ENCODE results near the gene LCE1B.

The LCE1B gene, protein sequence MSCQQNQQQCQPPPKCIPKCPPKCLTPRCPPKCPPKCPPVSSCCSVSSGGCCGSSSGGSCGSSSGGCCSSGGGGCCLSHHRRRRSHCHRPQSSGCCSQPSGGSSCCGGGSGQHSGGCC

GRCh38 chr1:152811671-152812070, at the start of gene LCE1B:
LCE1B (plus strand) TSS chr1:152811971; CDS start chr1:152812447, 476 bp downstream.
- H3K36me3 ChIP-seq (ENCODE audit: control insufficient read depth in 5 of 5, insufficient read depth in 5 of 5, low read length in 5 of 5): no peaks in the 10 kb centered on the region
- no peaks in the 10 kb centered on the region for H3K27me3 ChIP-seq (ENCODE audit: control insufficient read depth in 5 of 5, insufficient read depth in 4 of 5, low read length in 5 of 5)
- H3K4me3 ChIP-seq (ENCODE audit: low read depth in 1 of 5, low read length in 5 of 5): no peak within 1 kb of the TSS
- no peaks in the 10 kb centered on the region for H3K4me1 ChIP-seq (ENCODE audit: control insufficient read depth in 5 of 5, insufficient read depth in 5 of 5, low read length in 5 of 5)
- H3K9ac ChIP-seq (ENCODE audit: low read length in 5 of 5): no peak within 1 kb of the TSS
- H3K9me3 ChIP-seq (ENCODE audit: control insufficient read depth in 5 of 5, low read length in 5 of 5): no peaks in the 10 kb centered on the region
- no peak within 1 kb of the TSS for H3K27ac ChIP-seq (ENCODE audit: low read depth, low read length)

DNA sequence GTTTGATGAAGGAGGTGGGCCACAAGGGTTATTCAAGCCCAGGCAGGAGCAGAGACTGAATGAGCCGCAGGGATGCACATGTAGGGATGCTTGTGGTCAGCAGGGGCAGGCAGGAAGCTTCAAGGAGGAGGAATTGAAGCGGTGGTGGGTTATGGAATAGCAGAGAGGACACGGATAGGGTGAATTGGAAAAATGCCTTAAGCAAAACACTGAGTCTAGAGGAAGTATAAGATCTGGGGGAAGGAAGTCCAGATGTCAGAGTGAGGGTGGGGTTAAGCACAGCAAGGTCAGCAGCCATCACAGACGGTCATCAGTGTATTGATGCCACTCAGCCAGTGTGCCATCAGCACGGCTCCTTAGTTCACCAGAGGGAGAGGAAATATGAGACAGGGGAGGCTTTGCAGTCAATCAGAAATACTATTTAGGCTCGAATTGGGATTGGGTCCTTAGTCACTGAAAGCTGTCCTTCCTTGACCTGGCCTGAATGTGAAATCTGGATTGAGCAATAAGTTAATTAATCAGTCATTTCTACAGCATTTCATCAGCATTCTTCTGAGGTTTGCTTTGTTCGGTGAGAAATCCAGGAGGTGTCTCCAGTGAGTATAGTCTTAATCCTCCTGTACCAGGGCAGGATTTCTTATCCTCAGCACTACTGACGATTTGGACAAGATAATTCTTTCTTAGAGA, 42.8 kb upstream of the LCE1B start:
- Histone ChIP-seq H3K9me3 (ENCODE audit: control insufficient read depth in 5 of 5, low read length in 5 of 5) (no peaks in the 10 kb centered on the region), H3K4me1 (ENCODE audit: control insufficient read depth in 5 of 5, insufficient read depth in 5 of 5, low read length in 5 of 5) (no peaks in the 10 kb centered on the region), H3K27me3 (ENCODE audit: control insufficient read depth in 5 of 5, insufficient read depth in 4 of 5, low read length in 5 of 5) (no peaks in the 10 kb centered on the region), H3K36me3 (ENCODE audit: control insufficient read depth in 5 of 5, insufficient read depth in 5 of 5, low read length in 5 of 5) (no peaks in the 10 kb centered on the region), H3K9ac (ENCODE audit: low read length in 5 of 5) (no peak overlapping the region), H3K27ac (ENCODE audit: low read depth, low read length) (no peak overlapping the region), H3K4me3 (ENCODE audit: low read depth in 1 of 5, low read length in 5 of 5) (no peak overlapping the region)

DNA sequence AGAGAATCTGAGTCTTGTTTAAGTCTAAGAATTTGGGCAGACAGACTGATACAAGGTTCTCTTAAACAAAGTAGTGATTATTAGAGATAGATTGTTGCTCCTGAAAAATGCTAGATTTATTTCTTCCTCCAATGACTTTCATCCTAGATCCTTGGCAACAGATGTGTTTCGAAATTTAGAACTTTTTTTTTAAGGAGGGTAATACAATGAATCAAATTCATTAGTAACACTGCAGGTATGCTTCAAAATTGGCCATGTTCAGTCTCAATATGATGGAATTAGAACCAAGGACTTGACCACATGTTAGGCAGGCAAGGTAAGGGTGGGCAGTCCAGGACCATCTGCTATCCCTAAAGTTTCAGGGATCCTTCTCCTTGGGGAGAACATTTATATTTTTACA, 41.4 kb upstream of the LCE1B start:
- Histone ChIP-seq H3K4me1 (ENCODE audit: control insufficient read depth in 5 of 5, insufficient read depth in 5 of 5, low read length in 5 of 5) (no peaks in the 10 kb centered on the region), H3K27ac (ENCODE audit: low read depth, low read length) (no peak overlapping the region), H3K27me3 (ENCODE audit: control insufficient read depth in 5 of 5, insufficient read depth in 4 of 5, low read length in 5 of 5) (no peaks in the 10 kb centered on the region), H3K9me3 (ENCODE audit: control insufficient read depth in 5 of 5, low read length in 5 of 5) (no peaks in the 10 kb centered on the region), H3K9ac (ENCODE audit: low read length in 5 of 5) (no peak overlapping the region), H3K36me3 (ENCODE audit: control insufficient read depth in 5 of 5, insufficient read depth in 5 of 5, low read length in 5 of 5) (no peaks in the 10 kb centered on the region), H3K4me3 (ENCODE audit: low read depth in 1 of 5, low read length in 5 of 5) (no peak overlapping the region)

DNA sequence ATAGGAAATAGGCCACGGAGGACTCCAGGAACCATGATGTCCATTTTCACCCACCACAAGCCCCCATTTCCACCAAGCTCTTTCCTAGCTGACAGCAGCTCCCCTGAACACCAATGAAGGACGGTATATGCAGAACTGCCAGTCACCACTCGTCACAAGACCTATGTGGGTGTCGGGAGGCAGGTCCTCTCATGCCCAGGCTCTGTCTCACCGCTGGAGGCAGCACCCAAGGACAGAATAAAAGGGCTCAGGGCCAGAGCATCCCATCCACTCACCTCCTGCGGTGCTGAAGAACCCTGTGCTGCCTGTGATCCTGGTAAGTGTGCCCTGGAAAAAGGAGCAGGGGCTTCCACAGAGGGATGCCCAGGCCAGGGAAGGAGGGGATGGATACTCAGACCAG, 36.9 kb upstream of the LCE1B start, which contains the start of gene LCE1F:
LCE1F (plus strand) TSS at position 266 of the 400 bp plus-strand sequence. CDS start 1,232 bp downstream, outside the sequence.
- no peak within 1 kb of the TSS for H3K27ac ChIP-seq (ENCODE audit: low read depth, low read length)
- peaks cover 0 to 3% (median 0%) of the 10 kb centered on the region in 5 donors for H3K9me3 ChIP-seq (ENCODE audit: control insufficient read depth in 5 of 5, low read length in 5 of 5)
- no peak within 1 kb of the TSS for H3K9ac ChIP-seq (ENCODE audit: low read length in 5 of 5)
- H3K27me3 ChIP-seq (ENCODE audit: control insufficient read depth in 5 of 5, insufficient read depth in 4 of 5, low read length in 5 of 5): peaks cover 0 to 8% (median 0%) of the 10 kb centered on the region in 5 donors
- no peaks in the 10 kb centered on the region for H3K4me1 ChIP-seq (ENCODE audit: control insufficient read depth in 5 of 5, insufficient read depth in 5 of 5, low read length in 5 of 5)
- H3K36me3 ChIP-seq (ENCODE audit: control insufficient read depth in 5 of 5, insufficient read depth in 5 of 5, low read length in 5 of 5): no peaks in the 10 kb centered on the region
- no peak within 1 kb of the TSS for H3K4me3 ChIP-seq (ENCODE audit: low read depth in 1 of 5, low read length in 5 of 5)

DNA sequence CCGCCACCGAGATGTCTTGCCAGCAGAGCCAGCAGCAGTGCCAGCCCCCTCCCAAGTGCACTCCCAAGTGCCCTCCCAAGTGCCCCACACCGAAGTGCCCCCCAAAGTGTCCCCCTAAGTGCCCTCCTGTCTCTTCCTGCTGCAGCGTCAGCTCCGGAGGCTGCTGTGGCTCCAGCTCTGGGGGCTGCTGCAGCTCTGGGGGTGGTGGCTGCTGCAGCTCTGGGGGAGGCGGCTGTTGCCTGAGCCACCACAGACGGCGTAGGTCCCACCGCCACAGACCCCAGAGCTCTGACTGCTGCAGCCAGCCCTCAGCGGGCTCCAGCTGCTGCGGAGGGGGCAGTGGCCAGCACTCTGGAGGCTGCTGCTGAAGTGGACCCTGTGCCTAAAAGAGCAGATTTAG, 35.4 kb upstream of the LCE1B start:
- Histone ChIP-seq H3K9ac (ENCODE audit: low read length in 5 of 5) (no peak overlapping the region), H3K4me1 (ENCODE audit: control insufficient read depth in 5 of 5, insufficient read depth in 5 of 5, low read length in 5 of 5) (no peaks in the 10 kb centered on the region), H3K9me3 (ENCODE audit: control insufficient read depth in 5 of 5, low read length in 5 of 5) (peaks cover 0 to 3% (median 0%) of the 10 kb centered on the region in 5 donors), H3K36me3 (ENCODE audit: control insufficient read depth in 5 of 5, insufficient read depth in 5 of 5, low read length in 5 of 5) (no peaks in the 10 kb centered on the region), H3K27ac (ENCODE audit: low read depth, low read length) (no peak overlapping the region), H3K4me3 (ENCODE audit: low read depth in 1 of 5, low read length in 5 of 5) (no peak overlapping the region), H3K27me3 (ENCODE audit: control insufficient read depth in 5 of 5, insufficient read depth in 4 of 5, low read length in 5 of 5) (peaks cover 0 to 8% (median 0%) of the 10 kb centered on the region in 5 donors)

DNA sequence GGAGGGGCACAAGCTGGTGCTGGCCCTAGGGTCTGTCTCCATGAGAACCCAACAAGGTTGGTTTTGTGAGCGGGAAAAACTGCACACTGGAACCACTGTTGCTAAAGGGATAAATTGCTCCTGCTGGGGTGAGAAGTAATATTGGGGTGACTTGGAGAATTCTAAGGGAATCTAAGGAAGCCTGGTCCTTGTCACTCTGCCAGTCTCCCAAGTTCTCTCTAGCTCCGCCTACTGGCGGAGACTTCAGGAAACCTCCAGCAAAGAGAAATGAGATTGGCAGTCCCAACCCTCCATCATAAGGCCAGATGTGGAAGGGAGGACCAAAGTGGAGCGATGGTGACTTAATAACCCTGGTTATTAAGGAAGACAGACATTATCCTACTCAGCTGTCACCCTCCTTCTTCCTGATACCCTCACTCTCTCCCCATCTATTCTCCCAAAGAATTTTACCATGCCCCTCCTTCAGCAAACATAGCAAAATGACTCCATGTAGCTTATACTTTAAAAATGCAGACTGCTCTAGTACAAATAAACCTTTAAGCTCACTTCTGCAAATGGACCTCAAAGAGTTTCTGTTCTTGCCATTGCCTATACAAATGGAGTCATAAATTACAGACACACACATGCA, 34.1 kb upstream of the LCE1B start:
- H3K9ac ChIP-seq (ENCODE audit: low read length in 5 of 5): no peak overlapping the region
- H3K27ac ChIP-seq (ENCODE audit: low read depth, low read length): no peak overlapping the region
- peaks cover 0 to 3% (median 0%) of the 10 kb centered on the region in 5 donors for H3K9me3 ChIP-seq (ENCODE audit: control insufficient read depth in 5 of 5, low read length in 5 of 5)
- peaks cover 0 to 8% (median 0%) of the 10 kb centered on the region in 5 donors for H3K27me3 ChIP-seq (ENCODE audit: control insufficient read depth in 5 of 5, insufficient read depth in 4 of 5, low read length in 5 of 5)
- H3K4me1 ChIP-seq (ENCODE audit: control insufficient read depth in 5 of 5, insufficient read depth in 5 of 5, low read length in 5 of 5): no peaks in the 10 kb centered on the region
- no peak overlapping the region for H3K4me3 ChIP-seq (ENCODE audit: low read depth in 1 of 5, low read length in 5 of 5)
- no peaks in the 10 kb centered on the region for H3K36me3 ChIP-seq (ENCODE audit: control insufficient read depth in 5 of 5, insufficient read depth in 5 of 5, low read length in 5 of 5)

GRCh38 chr1:152783095-152783494, 28.7 kb upstream of the LCE1B start:
- Histone ChIP-seq H3K4me3 (ENCODE audit: low read depth in 1 of 5, low read length in 5 of 5) (no peak overlapping the region), H3K9me3 (ENCODE audit: control insufficient read depth in 5 of 5, low read length in 5 of 5) (no peaks in the 10 kb centered on the region), H3K27ac (ENCODE audit: low read depth, low read length) (no peak overlapping the region), H3K4me1 (ENCODE audit: control insufficient read depth in 5 of 5, insufficient read depth in 5 of 5, low read length in 5 of 5) (no peaks in the 10 kb centered on the region), H3K27me3 (ENCODE audit: control insufficient read depth in 5 of 5, insufficient read depth in 4 of 5, low read length in 5 of 5) (peaks cover 0 to 12% (median 4%) of the 10 kb centered on the region in 5 donors), H3K9ac (ENCODE audit: low read length in 5 of 5) (no peak overlapping the region), H3K36me3 (ENCODE audit: control insufficient read depth in 5 of 5, insufficient read depth in 5 of 5, low read length in 5 of 5) (no peaks in the 10 kb centered on the region)

GRCh38 chr1:152786077-152786476, 25.7 kb upstream of the LCE1B start, which contains the start of gene LCE1E:
LCE1E (plus strand) TSS chr1:152786257; CDS start chr1:152787300, 1,043 bp downstream.
- Histone ChIP-seq H3K36me3 (ENCODE audit: control insufficient read depth in 5 of 5, insufficient read depth in 5 of 5, low read length in 5 of 5) (no peaks in the 10 kb centered on the region), H3K9me3 (ENCODE audit: control insufficient read depth in 5 of 5, low read length in 5 of 5) (no peaks in the 10 kb centered on the region), H3K9ac (ENCODE audit: low read length in 5 of 5) (no peak within 1 kb of the TSS), H3K27me3 (ENCODE audit: control insufficient read depth in 5 of 5, insufficient read depth in 4 of 5, low read length in 5 of 5) (peaks cover 0 to 12% (median 4%) of the 10 kb centered on the region in 5 donors), H3K4me1 (ENCODE audit: control insufficient read depth in 5 of 5, insufficient read depth in 5 of 5, low read length in 5 of 5) (no peaks in the 10 kb centered on the region), H3K27ac (ENCODE audit: low read depth, low read length) (no peak within 1 kb of the TSS), H3K4me3 (ENCODE audit: low read depth in 1 of 5, low read length in 5 of 5) (no peak within 1 kb of the TSS)

- no peak overlapping the region for H3K4me3 ChIP-seq (ENCODE audit: low read depth in 1 of 5, low read length in 5 of 5)
- H3K27me3 ChIP-seq (ENCODE audit: control insufficient read depth in 5 of 5, insufficient read depth in 4 of 5, low read length in 5 of 5): peaks cover 0 to 8% (median 0%) of the 10 kb centered on the region in 5 donors
- no peak overlapping the region for H3K27ac ChIP-seq (ENCODE audit: low read depth, low read length)
- H3K4me1 ChIP-seq (ENCODE audit: control insufficient read depth in 5 of 5, insufficient read depth in 5 of 5, low read length in 5 of 5): no peaks in the 10 kb centered on the region
- no peaks in the 10 kb centered on the region for H3K9me3 ChIP-seq (ENCODE audit: control insufficient read depth in 5 of 5, low read length in 5 of 5)
- no peaks in the 10 kb centered on the region for H3K36me3 ChIP-seq (ENCODE audit: control insufficient read depth in 5 of 5, insufficient read depth in 5 of 5, low read length in 5 of 5)
- no peak overlapping the region for H3K9ac ChIP-seq (ENCODE audit: low read length in 5 of 5)
Observed at GRCh38 chr1:152795686-152796085, 16.1 kb upstream of the LCE1B start.

DNA sequence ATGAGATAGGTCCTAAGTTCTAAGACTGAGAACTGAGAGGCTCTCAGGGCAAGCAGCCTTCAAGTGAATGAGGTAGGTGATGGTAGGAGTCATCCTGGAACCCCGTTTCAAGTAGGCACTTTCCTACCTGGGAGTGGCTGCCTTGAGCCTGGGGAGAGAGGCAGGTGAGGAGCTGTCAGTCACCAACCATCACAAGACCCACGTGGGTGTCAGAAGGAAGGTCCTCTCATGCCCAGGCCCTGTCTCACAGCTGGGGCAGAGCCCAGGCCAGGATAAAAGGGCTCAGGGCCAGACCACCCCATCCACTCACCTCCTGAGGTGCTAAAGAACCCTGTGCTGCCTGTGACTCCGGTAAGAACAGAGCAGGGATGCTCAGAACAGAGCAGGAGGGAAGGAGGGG, 15.3 kb upstream of the LCE1B start, which contains the start of gene LCE1D:
LCE1D (plus strand) TSS at position 301 of the 400 bp plus-strand sequence. CDS start 1,074 bp downstream, outside the sequence.
- Histone ChIP-seq H3K4me1 (ENCODE audit: control insufficient read depth in 5 of 5, insufficient read depth in 5 of 5, low read length in 5 of 5) (no peaks in the 10 kb centered on the region), H3K27me3 (ENCODE audit: control insufficient read depth in 5 of 5, insufficient read depth in 4 of 5, low read length in 5 of 5) (peaks cover 0 to 8% (median 0%) of the 10 kb centered on the region in 5 donors), H3K4me3 (ENCODE audit: low read depth in 1 of 5, low read length in 5 of 5) (no peak within 1 kb of the TSS), H3K36me3 (ENCODE audit: control insufficient read depth in 5 of 5, insufficient read depth in 5 of 5, low read length in 5 of 5) (no peaks in the 10 kb centered on the region), H3K27ac (ENCODE audit: low read depth, low read length) (no peak within 1 kb of the TSS), H3K9me3 (ENCODE audit: control insufficient read depth in 5 of 5, low read length in 5 of 5) (no peaks in the 10 kb centered on the region), H3K9ac (ENCODE audit: low read length in 5 of 5) (no peak within 1 kb of the TSS)

All from subcutaneous abdominal adipose tissue (tissue), 5 donors.